K562 (cell line): ENCODE measurements around the gene SOST. TPM values are rescaled to one million over a fixed set of nuclear protein-coding genes. Genes with fewer than 3 reads are reported as not detected.

ENCODE experiments used
- ATAC-seq: fragments of 200-7000 bp; cut with Tn5 transposase; 3 replicates; pipeline ENCODE4 v1.9.1; 2020; ENCODE audit warnings: moderate library complexity
- BruUV-seq: library from RNA; stranded (reverse); fragments of 400-500 nt; replicated peaks from 2 replicates; lab custom pipeline; 2021; lab: Mats Ljungman, UMichigan
- CTCF ChIA-PET: fragments of 300-600 bp; formaldehyde crosslinking; extraction: SDS; loops from one replicate; lab custom pipeline; 2021; ENCODE audit warnings: low intra/inter-chr PET ratio; lab: Yijun Ruan, JAX
- POLR2A ChIA-PET: fragments of 300-600, 350-650 bp; sonication (Branson Sonifier 250); formaldehyde crosslinking; extraction: SDS; loops from one replicate; lab custom pipeline; 2021; ENCODE audit warnings: antibody characterized with exemption, inconsistent platforms; lab: Yijun Ruan, JAX
- DNase-seq, 4 experiments: peaks; one replicate each; pipeline versions ENCODE4 v3.0.0 to v3.0.0-alpha.2; 2011 to 2018; ENCODE audit warnings: low spot score in 3 of 4, mixed read lengths in 3 of 4; ENCODE audit errors: extremely low read depth in 1 of 4
- FAIRE-seq: peaks from 2 replicates; lab custom pipeline; 2011; peaks lifted over from hg19 to GRCh38; lab: Jason Lieb, UNC
- H2AFZ ChIP-seq: 2 replicates; pipeline ENCODE4 v1.6.0; 2011; ENCODE audit warnings: low read depth, low read length, control low read depth, inconsistent platforms
- H3K27ac ChIP-seq: fragments of 200-600 bp; 3 replicates; pipeline ENCODE4 v1.8.0; 2011; ENCODE audit warnings: low read depth, mild to moderate bottlenecking, control low read depth, inconsistent platforms, low read length, moderate library complexity, mixed read lengths; ENCODE audit errors: extremely low read depth
- H3K27me3 ChIP-seq, 2 experiments: fragments of 300-600 bp in 1 of 2; 2 replicates in 1 of 2; 3 replicates in 1 of 2; pipeline versions ENCODE4 v1.6.0 to v1.8.0; 2011; ENCODE audit warnings: inconsistent platforms in 2 of 2, low read length in 2 of 2, mild to moderate bottlenecking in 1 of 2, mixed read lengths in 1 of 2, moderate library complexity in 1 of 2; ENCODE audit not compliant: control insufficient read depth in 2 of 2, insufficient read depth in 2 of 2
- H3K36me3 ChIP-seq: fragments of 300-600 bp; 3 replicates; pipeline ENCODE4 v1.8.0; 2011; ENCODE audit warnings: mild to moderate bottlenecking, low read length, inconsistent platforms; ENCODE audit not compliant: control insufficient read depth, insufficient read depth
- H3K4me1 ChIP-seq, 2 experiments: fragments of 200-600 bp in 1 of 2; replicated peaks in 1 of 2; 2 replicates in 1 of 2; 3 replicates in 1 of 2; pipeline versions ENCODE4 v1.5.1 to v1.8.0; 2011; ENCODE audit warnings: inconsistent platforms in 2 of 2, low read length in 2 of 2, mild to moderate bottlenecking in 1 of 2, mixed read lengths in 1 of 2, moderate library complexity in 1 of 2; ENCODE audit not compliant: control insufficient read depth in 2 of 2, insufficient read depth in 2 of 2
- H3K4me2 ChIP-seq: 2 replicates; pipeline ENCODE4 v1.6.1; 2011; ENCODE audit warnings: low read length, control low read depth, inconsistent platforms, mixed read lengths; ENCODE audit not compliant: insufficient read depth
- H3K4me3 ChIP-seq: fragments of 200-600 bp; sonication (generic), shearing (Covaris generic); 2 replicates; pipeline ENCODE4 v1.5.1; 2016; ENCODE audit warnings: control low read depth, inconsistent platforms
- H3K79me2 ChIP-seq: fragments of 200-600 bp; 3 replicates; pipeline ENCODE4 v1.8.0; 2011; ENCODE audit warnings: low read length, inconsistent platforms; ENCODE audit not compliant: control insufficient read depth, insufficient read depth
- H3K9ac ChIP-seq, 2 experiments: 2 replicates each; pipeline versions ENCODE4 v1.6.0 to v1.6.1; 2011; ENCODE audit warnings: low read depth in 2 of 2, low read length in 2 of 2, control low read depth in 1 of 2, inconsistent platforms in 1 of 2, mild to moderate bottlenecking in 1 of 2, mixed read lengths in 1 of 2; ENCODE audit not compliant: insufficient read depth in 1 of 2
- H3K9me1 ChIP-seq: one replicate; pipeline ENCODE4 v1.6.0; 2011; ENCODE audit warnings: inconsistent platforms, mild to moderate bottlenecking, low read length, moderate library complexity; ENCODE audit not compliant: control insufficient read depth, insufficient read depth
- H3K9me3 ChIP-seq: replicated peaks from 2 replicates; pipeline ENCODE4 v1.5.1; 2011; ENCODE audit warnings: low read depth, low read length, inconsistent platforms; ENCODE audit not compliant: control insufficient read depth, insufficient read depth
- H4K20me1 ChIP-seq: replicated peaks from 2 replicates; pipeline ENCODE4 v1.6.1; 2011; ENCODE audit warnings: low read length, inconsistent platforms, mixed read lengths; ENCODE audit not compliant: control insufficient read depth, insufficient read depth
- CBFB ChIP-seq: sonication (generic); formaldehyde crosslinking; IDR thresholded peaks from 2 replicates; pipeline ENCODE4 v1.4.0; 2020; ENCODE audit warnings: mild to moderate bottlenecking, missing genetic modification reagents
- CCNT2 ChIP-seq: IDR thresholded peaks from 2 replicates; pipeline ENCODE4 v1.6.1; 2011; ENCODE audit warnings: borderline replicate concordance, low read depth, mild to moderate bottlenecking, moderate library complexity, mixed read lengths, low read length; ENCODE audit not compliant: insufficient read length; ENCODE audit errors: extremely low read depth
- U2AF1 ChIP-seq: fragments of 200-400 bp; formaldehyde crosslinking; optimal IDR thresholded peaks from 2 replicates; pipeline ENCODE3; 2017; ENCODE audit warnings: mild to moderate bottlenecking, low read depth, low read length, moderate library complexity
- XRCC4 ChIP-seq: IDR thresholded peaks from one replicate; pipeline ENCODE4 v1.6.1; 2011; ENCODE audit not compliant: insufficient read depth, insufficient read length; ENCODE audit errors: extremely low read depth
- WGBS: fragments of 100-300 bp; shearing (Covaris generic); methylation state at CpG from one replicate; pipeline ENCODE4 v1.1.6; 2016; ENCODE audit warnings: low coverage, mixed read lengths; ENCODE audit not compliant: insufficient coverage; ENCODE audit errors: missing lambda C conversion rate; 5-methylcytosine and 5-hydroxymethylcytosine counted together
- in situ Hi-C: fragments of 300-500 bp; cut with MboI; formaldehyde crosslinking; loops from 4 replicates; pipeline ENCODE4 v1.15.0; 2018; ENCODE audit warnings: inconsistent platforms, mixed read lengths
- intact Hi-C: fragments of 100-400 bp; cut with micrococcal nuclease; formaldehyde crosslinking; loops from 2 replicates; pipeline ENCODE4 v1.14.2; 2022
- polyA plus RNA-seq, 8 experiments: library from polyadenylated mRNA; depleted of rRNA in 4 of 8; stranded (reverse) in 5 of 8; unstranded in 3 of 8; fragments of >200 nt; fragmentation: Nextera tagmentation in 2 of 8; fragmentation: Illumina TruSeq in 1 of 8; extraction: Ambion mirVana in 2 of 8; extraction: Trizol in 1 of 8; gene quantifications; 2 replicates each; pipeline versions ENCODE4 v1.2.1 to v1.2.3, GENCODE V29; 2011 to 2014; ENCODE audit warnings: inconsistent platforms in 1 of 8, missing spikeins in 1 of 8
- total RNA-seq, 7 experiments: library from RNA; depleted of rRNA in 6 of 7; stranded (reverse); fragments of >200 nt in 6 of 7; fragmentation: Illumina TruSeq in 2 of 7; extraction: Trizol in 2 of 7; gene quantifications; 2 replicates each; pipeline versions ENCODE4 v1.2.1 to v1.2.3, GENCODE V29; 2011 to 2021; ENCODE audit warnings: low replicate concordance in 1 of 7
- TF ChIP-seq, protein P1 (sequence below), 3 experiments: fragments of 200-800 bp in 1 of 3; sonication (Bioruptor generic) in 1 of 3; sonication (generic) in 1 of 3; formaldehyde crosslinking in 1 of 3; IDR thresholded peaks; 2 replicates each; pipeline versions ENCODE4 v1.6.1 to v1.8.0; 2016 to 2022; ENCODE audit warnings: mild to moderate bottlenecking in 2 of 3, missing compliant biosample characterization in 2 of 3, missing genetic modification characterization in 2 of 3, missing genetic modification reagents in 1 of 3
- TF ChIP-seq, protein P2 (sequence below): fragments of 450-650 bp; IDR thresholded peaks from 2 replicates; pipeline ENCODE4 v1.6.1; 2018; ENCODE audit not compliant: partially characterized antibody

SOST gene
- total and polyA plus RNA-seq, 9 of the 15 experiments (the other 6 are each of a cell fraction or from before 2014, with no cell fraction given), result not detected

DNA sequence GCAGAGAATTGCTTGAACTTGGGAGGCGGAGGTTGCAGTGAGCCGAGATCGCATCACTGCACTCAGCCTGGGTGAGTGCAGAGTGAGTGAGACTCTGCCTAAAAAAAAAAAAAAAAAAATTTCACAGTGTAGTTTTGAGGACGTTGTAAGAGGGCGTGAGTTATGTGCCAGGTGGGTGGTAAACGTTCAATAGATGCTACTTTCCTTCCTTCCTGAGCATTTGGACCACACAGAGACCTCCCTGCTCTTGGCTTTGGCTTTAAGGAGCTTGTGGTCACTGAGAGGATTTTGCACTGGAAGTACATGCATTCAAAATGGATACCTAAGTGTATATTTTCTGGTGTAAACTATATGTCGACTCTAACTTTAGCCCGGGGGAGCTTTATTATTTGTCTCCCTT is 30.5 kb downstream of the SOST start (continued):
- TF ChIP-seq, protein P1, sequence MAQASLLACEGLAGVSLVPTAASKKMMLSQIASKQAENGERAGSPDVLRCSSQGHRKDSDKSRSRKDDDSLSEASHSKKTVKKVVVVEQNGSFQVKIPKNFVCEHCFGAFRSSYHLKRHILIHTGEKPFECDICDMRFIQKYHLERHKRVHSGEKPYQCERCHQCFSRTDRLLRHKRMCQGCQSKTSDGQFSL (CRISPR knock-in tag; IDR thresholded peaks at IDR 0.05), result no peak
- TF ChIP-seq, protein P1 (tag; IDR thresholded peaks at IDR 0.05), result no peak
- TF ChIP-seq XRCC4 (no peak), CBFB (no peak), U2AF1 (no peak)

DNA sequence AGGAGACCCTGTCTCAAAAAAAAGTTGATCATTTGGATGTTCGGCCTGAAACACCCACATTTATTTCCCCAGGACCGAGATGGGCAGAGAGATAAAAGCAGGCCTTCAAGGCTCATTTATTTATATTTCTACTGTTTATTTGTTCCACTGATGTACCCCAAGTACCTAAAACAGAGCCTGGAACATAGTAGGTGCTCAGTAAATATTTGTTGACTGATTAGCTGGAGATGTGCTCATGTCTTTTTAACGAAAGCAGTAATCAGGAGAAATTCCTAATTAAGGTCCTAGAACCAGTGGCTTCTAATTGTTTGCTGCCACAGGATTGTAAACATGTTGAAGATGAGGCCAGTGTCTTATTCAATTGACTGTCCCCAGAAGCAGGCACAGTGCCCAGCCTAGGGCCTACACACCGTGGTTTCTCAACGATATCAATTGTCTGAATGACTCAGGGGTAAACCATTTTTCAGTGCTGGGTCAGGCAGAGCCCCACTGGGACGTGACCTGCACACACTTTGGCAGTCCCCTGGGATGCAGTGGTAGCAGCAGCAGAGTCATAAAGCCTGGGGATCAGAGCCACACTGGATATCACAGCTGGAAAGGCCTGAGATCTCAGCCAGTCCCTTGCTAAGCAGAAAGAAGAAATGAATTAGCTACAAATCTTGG is 34.8 kb downstream of the SOST start:
- ATAC-seq (no peak), DNase-seq (no peak)
- intact Hi-C loops, result no loop called here
- POLR2A ChIA-PET, result interaction anchor here (0.9 kb wide), 1 partner anchor 15 kb away, joined by 3 read pairs; no protein-coding TSS in a partner anchor
- Histone ChIP-seq H3K9me1 (no peaks in the 10 kb centered on the region), H3K27me3 (peaks cover 4 to 19% of the 10 kb centered on the region in 2 experiments; a peak in 4 of 5 replicates), H3K9me3 (no peaks in the 10 kb centered on the region), H3K36me3 (no peaks in the 10 kb centered on the region), H3K4me1 (peaks cover 7 to 14% of the 10 kb centered on the region in 2 experiments)
- BruUV-seq, result no TSS peak
- TF ChIP-seq, protein P2, sequence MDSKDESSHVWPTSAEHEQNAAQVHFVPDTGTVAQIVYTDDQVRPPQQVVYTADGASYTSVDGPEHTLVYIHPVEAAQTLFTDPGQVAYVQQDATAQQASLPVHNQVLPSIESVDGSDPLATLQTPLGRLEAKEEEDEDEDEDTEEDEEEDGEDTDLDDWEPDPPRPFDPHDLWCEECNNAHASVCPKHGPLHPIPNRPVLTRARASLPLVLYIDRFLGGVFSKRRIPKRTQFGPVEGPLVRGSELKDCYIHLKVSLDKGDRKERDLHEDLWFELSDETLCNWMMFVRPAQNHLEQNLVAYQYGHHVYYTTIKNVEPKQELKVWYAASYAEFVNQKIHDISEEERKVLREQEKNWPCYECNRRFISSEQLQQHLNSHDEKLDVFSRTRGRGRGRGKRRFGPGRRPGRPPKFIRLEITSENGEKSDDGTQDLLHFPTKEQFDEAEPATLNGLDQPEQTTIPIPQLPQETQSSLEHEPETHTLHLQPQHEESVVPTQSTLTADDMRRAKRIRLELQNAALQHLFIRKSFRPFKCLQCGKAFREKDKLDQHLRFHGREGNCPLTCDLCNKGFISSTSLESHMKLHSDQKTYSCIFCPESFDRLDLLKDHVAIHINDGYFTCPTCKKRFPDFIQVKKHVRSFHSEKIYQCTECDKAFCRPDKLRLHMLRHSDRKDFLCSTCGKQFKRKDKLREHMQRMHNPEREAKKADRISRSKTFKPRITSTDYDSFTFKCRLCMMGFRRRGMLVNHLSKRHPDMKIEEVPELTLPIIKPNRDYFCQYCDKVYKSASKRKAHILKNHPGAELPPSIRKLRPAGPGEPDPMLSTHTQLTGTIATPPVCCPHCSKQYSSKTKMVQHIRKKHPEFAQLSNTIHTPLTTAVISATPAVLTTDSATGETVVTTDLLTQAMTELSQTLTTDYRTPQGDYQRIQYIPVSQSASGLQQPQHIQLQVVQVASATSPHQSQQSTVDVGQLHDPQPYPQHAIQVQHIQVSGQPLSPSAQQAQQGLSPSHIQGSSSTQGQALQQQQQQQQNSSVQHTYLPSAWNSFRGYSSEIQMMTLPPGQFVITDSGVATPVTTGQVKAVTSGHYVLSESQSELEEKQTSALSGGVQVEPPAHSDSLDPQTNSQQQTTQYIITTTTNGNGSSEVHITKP, result peak; percentile 34
- no peak for TF ChIP-seq CCNT2
- TF ChIP-seq, all 486 proteins: peak for 1
- FAIRE-seq, result no peak
- H3K79me2 ChIP-seq, result no peaks in the 10 kb centered on the region
- CTCF ChIA-PET, result no interaction called here
- peak overlapping the region in 1 of 2 experiments; percentile 20; a peak in 1 of 4 replicates for H3K9ac ChIP-seq
- H2AFZ ChIP-seq, result no peak overlapping the region
- in situ Hi-C loops, result no loop called here
- no peak overlapping the region for H3K4me3 ChIP-seq
- H3K27ac ChIP-seq, result no peak overlapping the region
- H3K4me2 ChIP-seq, result no peak overlapping the region
- H4K20me1 ChIP-seq, result no peaks in the 10 kb centered on the region
- 15% methylated on average over 6 of the region's 6 CpGs for WGBS
